ENCODE results near the gene ABCA7. TPM values are rescaled to one million over a fixed set of nuclear protein-coding genes. Genes with fewer than 3 reads are reported as not detected.

The ABCA7 gene
- total RNA-seq, 3 donors from 2014 or later: 23.5 to 25.6 (median 25.6) TPM

GRCh38 chr19:995051-995827 is 44.7 kb upstream of the ABCA7 start:
- no peak for DNase-seq

GRCh38 chr19:996051-996838 is 43.7 kb upstream of the ABCA7 start:
- H3K36me3 ChIP-seq (ENCODE audit: low read depth): no peaks in the 10 kb centered on the region
- H3K9me3 ChIP-seq: no peaks in the 10 kb centered on the region
- DNase-seq (peak in 2 of 3 donors; percentile 53 to 72), ATAC-seq (peak; percentile 25)
- H3K4me3 ChIP-seq: no peak overlapping the region
- TF ChIP-seq, protein P1, sequence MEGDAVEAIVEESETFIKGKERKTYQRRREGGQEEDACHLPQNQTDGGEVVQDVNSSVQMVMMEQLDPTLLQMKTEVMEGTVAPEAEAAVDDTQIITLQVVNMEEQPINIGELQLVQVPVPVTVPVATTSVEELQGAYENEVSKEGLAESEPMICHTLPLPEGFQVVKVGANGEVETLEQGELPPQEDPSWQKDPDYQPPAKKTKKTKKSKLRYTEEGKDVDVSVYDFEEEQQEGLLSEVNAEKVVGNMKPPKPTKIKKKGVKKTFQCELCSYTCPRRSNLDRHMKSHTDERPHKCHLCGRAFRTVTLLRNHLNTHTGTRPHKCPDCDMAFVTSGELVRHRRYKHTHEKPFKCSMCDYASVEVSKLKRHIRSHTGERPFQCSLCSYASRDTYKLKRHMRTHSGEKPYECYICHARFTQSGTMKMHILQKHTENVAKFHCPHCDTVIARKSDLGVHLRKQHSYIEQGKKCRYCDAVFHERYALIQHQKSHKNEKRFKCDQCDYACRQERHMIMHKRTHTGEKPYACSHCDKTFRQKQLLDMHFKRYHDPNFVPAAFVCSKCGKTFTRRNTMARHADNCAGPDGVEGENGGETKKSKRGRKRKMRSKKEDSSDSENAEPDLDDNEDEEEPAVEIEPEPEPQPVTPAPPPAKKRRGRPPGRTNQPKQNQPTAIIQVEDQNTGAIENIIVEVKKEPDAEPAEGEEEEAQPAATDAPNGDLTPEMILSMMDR (IDR thresholded peaks at IDR 0.05): no peak
- intact Hi-C loops (cut with DNase I, micrococcal nuclease): no loop called here
- H3K4me1 ChIP-seq (ENCODE audit: low read depth): peaks cover 15% of the 10 kb centered on the region

More at GRCh38 chr19:995051-995827, 44.7 kb upstream of the ABCA7 start:
- peaks cover 9% of the 10 kb centered on the region for H3K4me1 ChIP-seq (ENCODE audit: low read depth)
- TF ChIP-seq, protein P1 (IDR thresholded peaks at IDR 0.05): no peak
- H3K4me3 ChIP-seq: no peak overlapping the region
- intact Hi-C loops (cut with DNase I, micrococcal nuclease): no loop called here
- no peak for ATAC-seq
- H3K9me3 ChIP-seq: no peaks in the 10 kb centered on the region
- H3K36me3 ChIP-seq (ENCODE audit: low read depth): no peaks in the 10 kb centered on the region

GRCh38 chr19:998064-998463 is 41.8 kb upstream of the ABCA7 start:
- intact Hi-C loops (cut with DNase I, micrococcal nuclease): no loop called here
- peaks cover 15% of the 10 kb centered on the region for H3K4me1 ChIP-seq (ENCODE audit: low read depth)
- ATAC-seq: no peak
- TF ChIP-seq, protein P1 (IDR thresholded peaks at IDR 0.05): no peak
- no peaks in the 10 kb centered on the region for H3K36me3 ChIP-seq (ENCODE audit: low read depth)
- no peaks in the 10 kb centered on the region for H3K9me3 ChIP-seq
- no peak for DNase-seq
- H3K4me3 ChIP-seq: no peak overlapping the region

GRCh38 chr19:999379-999719 is 40.6 kb upstream of the ABCA7 start:
- TF ChIP-seq, protein P1 (IDR thresholded peaks at IDR 0.05): no peak
- Histone ChIP-seq H3K4me1 (ENCODE audit: low read depth) (peaks cover 15% of the 10 kb centered on the region), H3K4me3 (no peak overlapping the region), H3K36me3 (ENCODE audit: low read depth) (no peaks in the 10 kb centered on the region), H3K9me3 (no peaks in the 10 kb centered on the region)
- no peak for ATAC-seq
- DNase-seq: no peak
- intact Hi-C loops (cut with DNase I, micrococcal nuclease): no loop called here

DNA sequence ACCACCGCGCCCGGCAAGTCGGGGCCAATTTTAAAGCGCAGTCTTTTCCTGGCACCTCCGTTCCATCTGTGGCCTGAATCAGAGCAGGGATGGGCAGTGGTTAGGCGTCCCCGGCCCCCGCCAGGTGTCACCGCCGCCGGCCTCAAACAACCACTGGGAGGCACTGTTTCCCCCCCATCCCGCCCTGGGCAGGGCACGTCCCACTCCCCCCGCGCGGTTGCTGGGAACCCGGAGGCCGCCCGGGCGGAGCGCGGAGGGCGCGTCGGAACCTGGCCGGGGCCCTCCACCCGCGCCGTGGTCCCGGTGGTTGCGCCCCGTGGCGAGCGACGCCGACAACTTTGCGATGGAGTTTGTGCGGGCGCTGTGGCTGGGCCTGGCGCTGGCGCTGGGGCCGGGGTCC is 39.8 kb upstream of the ABCA7 start, which contains the start of gene GRIN3B:
TSS of gene GRIN3B (plus strand) at position 325 of the 400 bp plus-strand sequence. CDS start at position 344, 19 bp downstream.
- H3K36me3 ChIP-seq (ENCODE audit: low read depth): no peaks in the 10 kb centered on the region
- TF ChIP-seq, protein P1 (IDR thresholded peaks at IDR 0.05): peak; percentile 15
- H3K9me3 ChIP-seq: no peaks in the 10 kb centered on the region
- intact Hi-C loops (cut with DNase I, micrococcal nuclease): no loop called here
- H3K4me1 ChIP-seq (ENCODE audit: low read depth): peaks cover 15% of the 10 kb centered on the region
- H3K4me3 ChIP-seq: no peak within 1 kb of the TSS
- DNase-seq (peak; percentile 66 to 81 (median 70)), ATAC-seq (peak; percentile 62)

Data from mucosa of descending colon (tissue), 3 donors.